Coronary artery (tissue), 2 donors: ENCODE measurements around the gene XRN2.

Experiments
- DNase-seq: peaks from one replicate; pipeline ENCODE4 v3.0.0-alpha.2; 2017; ENCODE audit warnings: low spot score
- H3K27ac ChIP-seq, 2 donors: fragments of 200-600 bp; sonication (generic); one replicate each; pipeline ENCODE4 v1.5.1; 2016 to 2019
- H3K4me3 ChIP-seq: fragments of 200-600 bp; sonication (generic); 2 replicates; pipeline ENCODE4 v1.5.1; 2016; ENCODE audit warnings: mild to moderate bottlenecking, moderate library complexity
- TF ChIP-seq, protein P1 (sequence below): fragments of 200-600 bp; sonication (generic); IDR thresholded peaks from one replicate; pipeline ENCODE4 v1.5.1; 2019; ENCODE audit warnings: antibody characterized with exemption

XRN2 gene

DNA sequence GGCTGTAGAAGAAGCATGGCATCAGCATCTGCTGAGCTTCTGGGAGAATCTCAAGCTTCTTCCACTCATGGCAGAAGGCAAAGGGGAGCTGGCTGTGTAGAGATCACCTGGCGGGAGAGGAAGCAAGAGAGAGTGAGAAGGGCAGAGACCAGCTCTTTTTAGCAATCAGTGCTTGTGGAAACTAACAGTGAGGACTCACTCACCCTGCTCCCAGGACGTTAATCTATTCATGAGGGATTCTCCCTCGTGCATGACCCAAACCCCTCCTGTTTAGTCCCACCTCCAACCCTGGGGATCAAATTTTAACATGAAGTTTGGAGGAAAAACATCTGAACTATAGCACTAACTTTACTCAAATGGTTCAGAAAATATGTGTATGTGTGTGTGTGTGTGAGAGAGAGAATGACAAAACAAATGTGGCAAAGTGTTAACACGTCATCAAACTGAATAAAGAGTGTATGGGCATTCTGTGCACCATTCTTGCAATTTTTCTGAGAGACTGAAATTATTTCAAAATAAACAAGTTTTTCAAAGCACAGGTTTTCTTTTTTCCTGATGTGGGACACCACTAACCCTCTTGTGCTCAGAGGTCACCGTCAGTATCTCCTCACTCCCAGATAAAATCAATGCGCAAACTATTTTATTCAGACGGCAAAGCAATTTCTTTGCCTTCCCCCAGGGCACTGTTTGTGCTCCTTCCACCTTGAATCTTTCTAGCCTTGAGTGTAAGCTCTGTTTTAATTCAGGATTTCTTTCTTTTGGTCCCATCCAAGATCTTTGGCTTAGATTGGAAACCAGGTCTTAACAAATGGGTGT lies 23.2 kb upstream of the XRN2 start:
- TF ChIP-seq, protein P1, sequence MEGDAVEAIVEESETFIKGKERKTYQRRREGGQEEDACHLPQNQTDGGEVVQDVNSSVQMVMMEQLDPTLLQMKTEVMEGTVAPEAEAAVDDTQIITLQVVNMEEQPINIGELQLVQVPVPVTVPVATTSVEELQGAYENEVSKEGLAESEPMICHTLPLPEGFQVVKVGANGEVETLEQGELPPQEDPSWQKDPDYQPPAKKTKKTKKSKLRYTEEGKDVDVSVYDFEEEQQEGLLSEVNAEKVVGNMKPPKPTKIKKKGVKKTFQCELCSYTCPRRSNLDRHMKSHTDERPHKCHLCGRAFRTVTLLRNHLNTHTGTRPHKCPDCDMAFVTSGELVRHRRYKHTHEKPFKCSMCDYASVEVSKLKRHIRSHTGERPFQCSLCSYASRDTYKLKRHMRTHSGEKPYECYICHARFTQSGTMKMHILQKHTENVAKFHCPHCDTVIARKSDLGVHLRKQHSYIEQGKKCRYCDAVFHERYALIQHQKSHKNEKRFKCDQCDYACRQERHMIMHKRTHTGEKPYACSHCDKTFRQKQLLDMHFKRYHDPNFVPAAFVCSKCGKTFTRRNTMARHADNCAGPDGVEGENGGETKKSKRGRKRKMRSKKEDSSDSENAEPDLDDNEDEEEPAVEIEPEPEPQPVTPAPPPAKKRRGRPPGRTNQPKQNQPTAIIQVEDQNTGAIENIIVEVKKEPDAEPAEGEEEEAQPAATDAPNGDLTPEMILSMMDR = no peak
- no peak overlapping the region for H3K27ac ChIP-seq
- DNase-seq = no peak
- H3K4me3 ChIP-seq = no peak overlapping the region

DNA sequence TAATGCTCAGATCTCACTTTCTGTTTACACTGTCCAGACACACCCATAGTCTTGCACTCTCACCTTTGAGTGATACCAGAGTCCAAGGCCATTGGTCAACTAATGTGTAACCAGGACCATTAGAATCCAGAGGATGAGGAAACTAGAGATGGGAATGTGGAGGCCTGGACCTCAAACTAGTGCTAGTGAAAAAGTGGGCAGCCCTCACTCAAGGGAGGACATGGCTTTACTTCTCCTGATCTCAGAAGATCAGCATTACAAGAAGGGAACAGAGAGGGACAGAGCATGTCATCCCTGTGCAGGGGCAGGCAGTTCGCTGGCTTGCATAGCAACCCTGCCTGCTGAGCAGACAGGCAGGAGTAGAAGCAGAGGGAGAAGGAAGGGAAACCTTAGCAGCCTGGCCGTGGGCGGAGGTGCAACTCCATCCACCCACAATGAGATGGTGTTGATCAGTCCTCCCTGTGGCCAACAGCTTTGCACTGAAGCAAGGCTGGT lies 22.6 kb upstream of the XRN2 start:
- TF ChIP-seq, protein P1 = no peak
- H3K27ac ChIP-seq = no peak overlapping the region

DNA sequence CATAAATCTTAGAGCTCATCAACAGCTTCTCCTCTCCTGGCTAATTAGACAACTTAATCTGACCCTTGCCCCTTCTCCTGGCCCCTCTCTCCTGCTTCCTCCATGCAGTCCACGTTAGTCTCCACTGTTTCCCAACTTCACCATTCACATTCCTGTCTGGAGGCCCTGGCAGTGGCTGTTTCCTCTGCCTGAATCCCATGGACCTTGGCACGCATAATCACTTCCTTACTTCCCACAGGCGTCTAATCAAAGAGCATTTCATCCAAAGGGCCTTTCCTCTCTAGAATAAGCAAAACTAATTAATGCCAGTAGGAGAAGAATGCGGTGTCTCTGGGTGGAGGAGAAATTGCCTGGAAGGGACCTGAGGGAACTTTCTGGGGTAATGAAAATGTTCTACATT lies 16.4 kb upstream of the XRN2 start:
- no peak for DNase-seq
- TF ChIP-seq, protein P1 = no peak
- no peak overlapping the region for H3K27ac ChIP-seq
- no peak overlapping the region for H3K4me3 ChIP-seq

More for the DNA sequence above, 22.6 kb upstream of the XRN2 start:
- DNase-seq = no peak
- no peak overlapping the region for H3K4me3 ChIP-seq

DNA sequence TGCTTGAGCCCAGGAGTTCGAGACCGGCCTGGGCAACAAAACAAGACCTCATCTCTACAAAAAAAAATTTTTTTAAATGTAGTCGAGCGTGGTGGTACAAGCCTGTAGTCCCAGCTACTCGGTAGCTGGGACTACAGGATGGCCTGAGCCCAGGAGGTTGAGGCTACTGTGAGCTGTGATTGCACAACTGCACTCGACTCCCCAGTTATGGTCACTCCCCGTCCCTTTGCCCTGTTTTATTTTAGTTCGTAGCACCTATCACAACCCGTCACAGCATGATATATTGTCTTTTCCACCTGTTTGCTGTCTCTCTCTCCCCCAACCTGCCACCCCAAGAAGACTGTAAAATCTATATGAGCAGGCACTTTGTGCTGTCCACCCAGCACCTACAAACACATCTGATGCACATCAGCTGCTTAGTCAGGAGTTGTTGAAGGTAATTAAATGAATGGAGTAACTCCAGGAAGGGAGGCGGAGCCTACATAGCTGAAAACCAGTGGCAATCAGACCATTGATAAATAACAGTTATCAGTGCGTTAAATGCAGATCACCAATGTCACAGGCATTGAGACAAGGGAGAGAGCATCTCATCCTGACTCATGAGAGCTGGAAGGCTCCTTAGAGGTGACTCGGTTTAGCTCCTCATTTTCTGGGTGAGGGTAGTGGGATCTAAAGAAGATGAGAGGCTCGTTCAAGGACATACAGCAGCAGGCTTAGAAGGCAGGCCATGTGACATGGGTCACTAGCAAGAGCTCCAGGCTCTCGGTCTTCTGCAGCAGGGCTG lies 14.4 kb upstream of the XRN2 start:
- Histone ChIP-seq H3K4me3 (no peak overlapping the region), H3K27ac (no peak overlapping the region)
- TF ChIP-seq, protein P1 = no peak
- DNase-seq = no peak

DNA sequence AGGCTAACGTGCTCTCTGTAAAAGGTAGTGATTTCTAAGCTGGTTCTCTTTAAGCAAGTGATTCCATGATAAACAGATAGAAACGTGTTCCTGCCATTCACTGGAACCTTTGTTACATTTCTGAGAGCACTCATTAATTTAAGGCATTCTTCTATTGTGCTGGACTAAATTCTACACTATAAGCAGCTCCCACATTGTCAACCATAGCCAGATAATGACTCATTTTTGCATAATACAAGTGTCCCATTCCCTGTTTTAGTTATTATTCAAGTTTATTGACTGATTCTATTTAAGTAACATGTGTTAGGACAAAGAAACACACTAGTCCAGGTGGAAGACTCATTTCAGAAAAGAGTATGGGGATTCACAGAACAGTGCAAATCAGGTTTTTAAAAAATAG lies 13.5 kb upstream of the XRN2 start:
- DNase-seq = no peak
- H3K27ac ChIP-seq = no peak overlapping the region
- TF ChIP-seq, protein P1 = no peak
- no peak overlapping the region for H3K4me3 ChIP-seq

DNA sequence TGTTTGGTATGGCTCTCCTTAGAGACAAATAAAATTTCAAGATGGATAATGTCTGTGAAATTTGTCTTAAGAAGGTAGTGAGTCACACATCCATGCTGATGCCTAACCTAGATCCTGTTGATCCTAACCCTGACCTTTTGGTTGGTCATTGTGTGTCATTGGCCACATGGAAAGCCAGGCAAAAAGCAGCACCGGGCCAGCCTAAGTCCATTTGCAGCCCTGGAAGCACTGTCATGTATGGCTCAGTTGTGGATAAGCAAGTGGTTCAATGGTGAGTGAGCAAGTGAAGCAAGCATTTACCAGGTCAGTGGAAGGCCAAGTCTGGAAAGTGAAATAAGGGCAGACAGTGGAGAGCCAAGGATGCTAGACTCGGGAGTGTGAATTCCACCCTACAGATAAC lies 12.1 kb upstream of the XRN2 start:
- Histone ChIP-seq H3K4me3 (no peak overlapping the region), H3K27ac (no peak overlapping the region)
- TF ChIP-seq, protein P1 = no peak
- no peak for DNase-seq
